Peyer's patch (tissue), 4 donors: ENCODE data around the gene ZNHIT3.

Experiments used
- CTCF ChIP-seq, 6 experiments: fragments of 450-650 bp in 4 of 6; fragments of 200-600 bp in 2 of 6; sonication (generic) in 1 of 6; IDR thresholded peaks; one replicate each; pipeline ENCODE4 v1.5.1; 2017 to 2019; ENCODE audit warnings: antibody characterized with exemption in 6 of 6, mild to moderate bottlenecking in 3 of 6, moderate library complexity in 1 of 6
- POLR2A ChIP-seq, 2 donors: fragments of 450-650 bp; IDR thresholded peaks; one replicate each; pipeline ENCODE4 v1.5.1; 2017; ENCODE audit warnings: antibody characterized with exemption in 2 of 2, mild to moderate bottlenecking in 2 of 2, moderate library complexity in 2 of 2

DNA sequence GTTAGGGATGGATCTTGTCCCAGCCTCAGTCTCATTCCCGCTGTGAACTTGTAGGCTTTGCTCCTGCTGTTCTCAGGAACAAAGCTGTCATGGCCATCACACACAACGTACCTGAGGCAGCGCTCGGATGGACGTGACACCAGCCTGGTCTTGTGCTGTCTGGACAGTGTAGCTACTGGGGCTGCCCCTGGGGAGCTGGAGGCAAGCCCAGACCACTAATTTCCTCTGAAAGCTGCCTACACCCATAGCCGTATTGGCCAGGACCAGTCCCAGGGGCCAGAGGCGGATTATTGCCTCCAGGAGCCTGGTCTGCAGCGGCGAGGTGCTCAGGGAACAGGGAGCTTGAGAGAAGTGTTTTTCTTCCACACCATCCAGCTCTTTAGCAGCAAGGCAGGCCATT lies 11.7 kb downstream of the ZNHIT3 start:
- TF ChIP-seq CTCF (IDR thresholded peaks at IDR 0.05) (no peak), POLR2A (IDR thresholded peaks at IDR 0.05) (no peak)
